Measurements from ENCODE around the gene SF1. TPM values are rescaled to one million over a fixed set of nuclear protein-coding genes. Genes with fewer than 3 reads are reported as not detected.
"Not testable (repeated sequence)": the region's sequence is repeated elsewhere in the genome, so short reads cannot be mapped to it uniquely, and the experiment has no call there.

The SF1 gene, protein sequence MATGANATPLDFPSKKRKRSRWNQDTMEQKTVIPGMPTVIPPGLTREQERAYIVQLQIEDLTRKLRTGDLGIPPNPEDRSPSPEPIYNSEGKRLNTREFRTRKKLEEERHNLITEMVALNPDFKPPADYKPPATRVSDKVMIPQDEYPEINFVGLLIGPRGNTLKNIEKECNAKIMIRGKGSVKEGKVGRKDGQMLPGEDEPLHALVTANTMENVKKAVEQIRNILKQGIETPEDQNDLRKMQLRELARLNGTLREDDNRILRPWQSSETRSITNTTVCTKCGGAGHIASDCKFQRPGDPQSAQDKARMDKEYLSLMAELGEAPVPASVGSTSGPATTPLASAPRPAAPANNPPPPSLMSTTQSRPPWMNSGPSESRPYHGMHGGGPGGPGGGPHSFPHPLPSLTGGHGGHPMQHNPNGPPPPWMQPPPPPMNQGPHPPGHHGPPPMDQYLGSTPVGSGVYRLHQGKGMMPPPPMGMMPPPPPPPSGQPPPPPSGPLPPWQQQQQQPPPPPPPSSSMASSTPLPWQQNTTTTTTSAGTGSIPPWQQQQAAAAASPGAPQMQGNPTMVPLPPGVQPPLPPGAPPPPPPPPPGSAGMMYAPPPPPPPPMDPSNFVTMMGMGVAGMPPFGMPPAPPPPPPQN
- total RNA-seq, result 100 to 1,000 TPM; 549 to 586 (median 553) TPM

DNA sequence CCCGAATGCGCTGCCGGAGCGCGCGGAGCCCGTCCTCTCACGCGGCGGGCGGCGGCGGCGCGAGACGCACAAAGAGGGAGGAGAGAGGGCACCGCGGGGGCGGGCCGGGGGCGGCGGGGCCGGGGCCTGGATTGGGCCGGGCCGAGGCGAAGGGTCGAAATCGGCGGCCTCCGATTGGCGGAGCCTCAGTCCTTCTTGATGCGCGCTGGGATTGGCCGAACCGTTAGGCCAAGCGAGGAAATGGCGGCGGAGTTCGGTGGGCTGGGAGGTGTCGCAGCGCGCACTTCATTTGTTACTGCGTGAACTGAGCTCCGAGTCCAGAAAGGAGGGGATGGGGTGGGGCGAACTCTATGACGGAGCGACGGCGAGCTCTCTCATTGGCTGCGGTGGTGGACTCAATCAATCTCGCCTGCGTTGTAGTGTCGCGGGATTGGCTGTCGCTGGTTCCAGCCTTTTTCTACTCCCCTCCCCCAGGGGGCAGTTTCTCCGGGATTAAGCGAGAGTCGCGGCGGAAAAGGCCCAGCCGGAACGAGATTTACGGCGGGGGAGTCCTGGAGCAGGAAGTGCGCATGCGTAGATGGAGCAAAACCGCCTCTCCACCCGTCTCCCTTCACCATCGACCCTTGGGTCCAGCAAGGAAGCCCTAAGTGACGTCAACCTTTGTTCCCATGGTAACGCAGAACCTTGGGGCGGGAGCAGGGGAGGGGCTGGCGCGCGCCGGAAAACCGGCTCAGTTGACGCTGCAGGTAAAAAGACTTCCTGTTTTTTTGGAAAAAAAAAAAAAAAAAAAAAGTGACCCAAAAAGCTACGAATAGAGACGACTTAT, at the start of gene SF1:
Gene SF1 (minus strand): TSS at position 70 of the 826 bp plus-strand sequence. CDS start 150 bp downstream, outside the sequence.
- Mint-ChIP-seq H3K9me3 (no peaks in the 10 kb centered on the region), H3K4me3 (peak within 1 kb of the TSS; percentile 96), H3K27me3 (ENCODE audit: low read depth) (no peaks in the 10 kb centered on the region), H3K4me1 (ENCODE audit: low read depth) (peaks cover 56% of the 10 kb centered on the region), H3K36me3 (ENCODE audit: insufficient read depth) (peaks cover 36% of the 10 kb centered on the region)
- peak; percentile 86 to 89 for ATAC-seq
- peak; percentile 98 for DNase-seq

DNA sequence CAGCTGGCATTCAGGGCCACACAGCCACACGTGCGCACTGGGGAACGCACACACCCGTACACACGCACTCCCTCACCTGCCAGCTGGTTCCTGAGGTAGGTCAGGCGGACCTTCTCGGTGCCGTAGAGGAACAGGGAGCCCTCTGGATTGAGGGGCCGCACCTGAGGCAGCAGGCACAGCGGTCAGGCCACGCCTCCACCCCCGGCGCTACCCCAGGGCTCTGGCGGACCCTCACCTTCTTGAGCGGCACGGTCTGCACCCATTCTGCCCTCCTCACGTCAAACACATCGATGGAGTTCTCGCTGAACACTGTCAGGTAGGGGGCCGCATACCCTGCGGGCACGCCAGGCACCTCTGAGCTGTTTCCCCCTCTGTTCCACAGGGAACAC, 49.1 kb upstream of the SF1 start:
- no peaks in the 10 kb centered on the region for H3K4me1 Mint-ChIP-seq (ENCODE audit: low read depth)
- H3K27me3 Mint-ChIP-seq (ENCODE audit: low read depth), result no peaks in the 10 kb centered on the region
- peaks cover 9% of the 10 kb centered on the region for H3K36me3 Mint-ChIP-seq (ENCODE audit: insufficient read depth)
- ATAC-seq (no peak), DNase-seq (no peak)
- no peaks in the 10 kb centered on the region for H3K9me3 Mint-ChIP-seq
- H3K4me3 Mint-ChIP-seq, result no peak overlapping the region

DNA sequence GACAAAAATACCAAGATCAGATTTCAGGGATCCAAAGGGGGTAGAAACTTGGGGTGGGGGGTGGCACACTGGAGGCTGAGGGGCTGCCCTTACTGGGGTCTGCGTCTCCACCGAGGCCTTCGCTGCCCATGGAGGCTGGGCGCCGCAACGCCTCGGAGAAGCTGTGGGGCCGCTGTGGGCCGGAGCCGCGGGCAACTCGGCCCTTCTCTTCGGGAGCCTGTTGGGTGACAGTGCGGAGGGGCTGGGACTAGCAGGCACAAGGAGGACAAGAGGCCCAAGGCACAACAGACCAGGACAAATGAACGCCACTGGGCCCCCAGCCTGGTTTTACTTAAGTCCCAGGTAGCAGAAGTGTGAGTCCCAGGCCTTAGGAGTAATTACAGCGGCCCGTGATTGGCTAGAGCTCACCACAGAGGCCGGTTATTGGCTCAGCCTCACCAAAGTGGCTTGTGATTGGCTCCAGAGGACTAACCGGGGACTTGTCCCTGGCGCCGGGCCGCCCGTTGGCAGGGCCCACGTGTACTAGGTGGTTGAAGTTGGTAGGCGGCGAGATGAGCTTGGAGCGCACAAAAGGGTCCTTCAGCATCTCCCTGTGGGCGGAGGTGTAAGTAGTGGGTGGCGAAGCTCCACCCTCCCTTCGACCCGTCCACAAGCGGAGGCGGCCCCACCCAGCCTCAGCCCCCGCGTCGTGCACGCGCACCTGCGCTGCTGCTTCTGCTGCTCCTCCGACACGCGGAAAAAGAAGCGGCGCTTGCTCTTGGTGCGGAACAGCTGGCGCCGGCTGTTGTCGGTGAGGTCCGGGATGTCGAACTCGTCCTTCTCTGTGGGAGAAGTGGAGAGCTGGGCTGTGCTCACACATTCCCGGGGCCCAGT, 48.5 kb upstream of the SF1 start:
- no peaks in the 10 kb centered on the region for H3K4me1 Mint-ChIP-seq (ENCODE audit: low read depth)
- DNase-seq (no peak), ATAC-seq (no peak)
- no peaks in the 10 kb centered on the region for H3K9me3 Mint-ChIP-seq
- H3K4me3 Mint-ChIP-seq, result no peak overlapping the region
- H3K27me3 Mint-ChIP-seq (ENCODE audit: low read depth), result no peaks in the 10 kb centered on the region
- H3K36me3 Mint-ChIP-seq (ENCODE audit: insufficient read depth), result peaks cover 9% of the 10 kb centered on the region

DNA sequence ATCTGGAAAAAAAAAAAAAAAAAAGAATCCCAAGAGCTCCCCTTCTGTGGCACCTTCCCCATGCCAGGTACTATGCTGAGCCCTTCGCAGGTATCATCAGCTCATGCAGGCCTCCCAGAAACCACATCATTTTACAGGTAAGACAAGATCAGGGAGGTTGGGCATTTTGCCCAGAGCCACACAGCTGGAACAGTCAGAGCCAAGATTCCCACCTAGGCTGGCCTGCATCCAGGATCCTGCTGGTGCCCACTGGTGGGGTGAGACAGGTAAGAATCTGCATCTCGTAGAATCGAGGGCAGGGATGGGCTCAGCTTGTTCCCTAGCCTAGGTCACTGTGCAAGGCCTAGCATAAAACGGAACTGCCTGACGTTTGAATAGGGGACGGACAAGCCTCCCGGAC, 47.7 kb upstream of the SF1 start:
- peaks cover 9% of the 10 kb centered on the region for H3K36me3 Mint-ChIP-seq (ENCODE audit: insufficient read depth)
- DNase-seq, result no peak
- H3K9me3 Mint-ChIP-seq, result no peaks in the 10 kb centered on the region
- no peak for ATAC-seq
- no peaks in the 10 kb centered on the region for H3K4me1 Mint-ChIP-seq (ENCODE audit: low read depth)
- H3K4me3 Mint-ChIP-seq, result no peak overlapping the region
- H3K27me3 Mint-ChIP-seq (ENCODE audit: low read depth), result no peaks in the 10 kb centered on the region

DNA sequence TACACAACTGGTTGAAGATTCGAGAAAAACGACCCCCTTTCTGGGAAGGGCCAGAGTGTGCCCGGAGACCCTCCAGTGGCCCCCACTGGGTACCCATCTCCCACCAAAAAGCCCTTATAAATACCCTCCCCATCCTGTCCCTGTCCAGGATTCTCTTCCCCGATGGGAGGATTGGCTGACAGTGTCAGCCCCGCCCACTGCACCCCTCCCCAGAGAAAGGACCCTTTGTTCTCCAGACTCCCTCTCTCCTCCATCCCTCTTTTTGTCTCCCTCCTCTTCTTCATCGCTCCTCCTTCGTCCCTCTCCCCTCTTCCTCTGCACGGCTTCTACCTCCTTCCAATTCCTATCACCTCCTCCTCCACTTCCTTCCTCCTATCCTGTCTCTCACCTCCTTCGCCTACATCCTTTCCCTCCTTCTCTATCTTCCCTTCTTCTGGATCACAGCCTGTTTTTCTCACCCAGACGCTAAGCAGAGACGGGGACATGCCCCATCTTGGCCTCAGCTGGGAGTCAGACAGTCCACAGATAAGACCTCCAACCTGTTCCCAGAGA, 45.3 kb upstream of the SF1 start:
- ATAC-seq, result no peak
- H3K27me3 Mint-ChIP-seq (ENCODE audit: low read depth), result no peaks in the 10 kb centered on the region
- no peak overlapping the region for H3K4me3 Mint-ChIP-seq
- no peak for DNase-seq
- H3K36me3 Mint-ChIP-seq (ENCODE audit: insufficient read depth), result peaks cover 9% of the 10 kb centered on the region
- no peaks in the 10 kb centered on the region for H3K9me3 Mint-ChIP-seq
- no peaks in the 10 kb centered on the region for H3K4me1 Mint-ChIP-seq (ENCODE audit: low read depth)

DNA sequence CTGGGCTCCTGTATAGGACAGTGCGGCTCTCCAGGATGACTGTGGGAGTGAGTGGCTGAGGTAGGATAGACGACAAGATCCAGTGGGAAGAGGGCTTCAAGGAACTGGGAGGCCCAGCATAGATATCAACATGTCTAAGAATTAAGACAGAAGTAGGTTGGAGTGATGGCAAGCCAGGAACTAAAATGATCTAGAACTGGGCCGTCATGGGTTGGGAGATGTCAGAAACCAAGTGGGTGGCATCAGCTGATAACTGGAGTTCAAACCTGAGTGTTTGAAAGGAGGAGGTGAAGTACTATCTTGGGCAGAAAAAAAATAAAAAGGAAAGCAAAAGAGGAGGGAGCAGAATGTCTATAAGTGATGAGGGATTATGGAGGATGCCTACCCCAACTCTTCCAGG, 39.1 kb upstream of the SF1 start:
- Mint-ChIP-seq H3K4me1 (ENCODE audit: low read depth) (no peaks in the 10 kb centered on the region), H3K27me3 (ENCODE audit: low read depth) (no peaks in the 10 kb centered on the region), H3K36me3 (ENCODE audit: insufficient read depth) (no peaks in the 10 kb centered on the region), H3K9me3 (no peaks in the 10 kb centered on the region), H3K4me3 (no peak overlapping the region)
- no peak for ATAC-seq
- DNase-seq, result no peak

DNA sequence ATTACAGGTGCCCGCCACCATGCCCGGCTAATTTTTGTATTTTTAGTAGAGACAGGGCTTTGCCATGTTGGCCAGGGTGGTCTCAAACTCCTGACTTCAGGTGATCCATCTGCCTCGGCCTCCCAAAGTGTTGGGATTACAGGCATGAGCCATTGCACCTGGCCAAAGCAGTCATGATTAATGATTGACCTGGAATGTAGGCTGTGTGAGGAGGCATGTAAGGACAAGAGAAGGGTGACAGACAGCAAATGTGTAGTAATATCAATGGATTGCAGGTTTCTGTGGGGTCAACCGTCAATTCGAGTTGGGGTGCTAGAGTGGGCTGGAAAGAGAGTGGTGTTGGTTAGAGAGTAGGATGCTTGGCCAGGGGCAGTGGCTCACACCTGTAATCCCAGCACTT, 37.1 kb upstream of the SF1 start:
- not testable (repeated sequence) for DNase-seq; H3K27me3 Mint-ChIP-seq (ENCODE audit: low read depth); H3K4me3 Mint-ChIP-seq; H3K4me1 Mint-ChIP-seq (ENCODE audit: low read depth); ATAC-seq; H3K36me3 Mint-ChIP-seq (ENCODE audit: insufficient read depth); H3K9me3 Mint-ChIP-seq

DNA sequence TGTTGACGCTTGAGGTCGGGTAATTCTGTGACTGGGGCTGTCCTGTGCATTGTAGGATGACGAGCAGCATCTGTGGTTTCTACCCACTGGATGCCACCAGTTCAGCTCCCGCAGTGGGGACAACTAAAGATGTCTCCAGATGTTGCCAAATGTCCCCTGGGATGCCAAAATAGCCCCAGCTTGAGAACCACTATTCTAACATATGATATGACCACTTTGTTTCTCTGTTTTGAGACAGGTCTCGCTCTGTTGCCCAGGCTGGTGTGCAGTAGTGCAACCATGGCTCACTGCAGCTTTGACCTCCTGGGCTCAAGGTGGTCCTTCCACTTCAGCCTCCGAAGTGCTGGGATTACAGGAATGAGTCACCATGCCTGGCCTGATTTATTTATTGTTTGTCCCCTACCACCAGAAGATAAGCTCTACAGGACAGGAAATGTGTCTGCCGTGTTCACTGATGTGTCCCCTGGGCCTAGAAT, 36.4 kb upstream of the SF1 start:
- DNase-seq, result no peak
- Mint-ChIP-seq H3K4me3 (no peak overlapping the region), H3K27me3 (ENCODE audit: low read depth) (no peaks in the 10 kb centered on the region), H3K9me3 (no peaks in the 10 kb centered on the region), H3K36me3 (ENCODE audit: insufficient read depth) (no peaks in the 10 kb centered on the region), H3K4me1 (ENCODE audit: low read depth) (peaks cover 6% of the 10 kb centered on the region)
- no peak for ATAC-seq

DNA sequence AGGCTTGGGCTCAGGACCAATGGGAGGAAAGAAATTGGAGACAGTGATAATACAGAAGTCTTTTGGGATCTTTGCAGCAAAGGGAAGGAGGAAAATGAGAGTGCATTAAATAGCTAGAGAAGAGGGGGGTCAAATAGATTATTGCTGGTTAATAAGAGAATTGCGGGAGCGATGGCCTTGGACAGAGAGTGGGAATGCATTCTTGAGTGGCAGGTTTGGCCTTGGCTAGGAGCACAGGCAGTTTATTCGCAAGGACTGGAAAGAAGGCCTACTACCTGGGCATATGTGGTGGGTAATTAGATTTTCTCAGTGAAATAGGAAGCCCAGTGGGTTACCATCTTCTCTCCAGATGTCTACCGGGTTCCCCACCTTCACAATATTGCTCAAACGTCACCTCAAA, 35.5 kb upstream of the SF1 start:
- Mint-ChIP-seq H3K4me3 (no peak overlapping the region), H3K27me3 (ENCODE audit: low read depth) (no peaks in the 10 kb centered on the region), H3K9me3 (no peaks in the 10 kb centered on the region), H3K4me1 (ENCODE audit: low read depth) (peaks cover 12% of the 10 kb centered on the region), H3K36me3 (ENCODE audit: insufficient read depth) (no peaks in the 10 kb centered on the region)
- ATAC-seq (no peak), DNase-seq (no peak)

DNA sequence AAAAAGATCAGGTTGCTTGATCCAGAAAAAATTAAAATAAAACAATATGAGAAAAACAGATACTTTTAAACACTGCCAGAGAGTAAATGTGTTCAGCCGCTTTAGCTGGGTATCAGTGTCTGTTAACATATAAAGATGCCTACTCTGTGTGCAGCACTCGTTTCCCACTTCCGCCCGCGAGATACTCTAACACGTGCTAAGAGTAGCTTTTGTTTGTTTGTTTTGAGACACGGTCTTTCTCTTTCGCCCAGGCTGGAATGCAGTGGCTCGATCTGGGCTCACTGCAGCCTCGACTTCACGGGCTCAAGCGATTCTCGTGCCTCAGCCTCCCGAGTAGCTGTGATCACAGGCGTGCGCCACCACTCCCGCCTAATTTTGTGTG, 32.5 kb upstream of the SF1 start:
- H3K4me1 Mint-ChIP-seq (ENCODE audit: low read depth), result peaks cover 15% of the 10 kb centered on the region
- ATAC-seq (peak; percentile 25 to 36), DNase-seq (peak; percentile 26)
- no peaks in the 10 kb centered on the region for H3K27me3 Mint-ChIP-seq (ENCODE audit: low read depth)
- H3K4me3 Mint-ChIP-seq, result peak overlapping the region; percentile 96
- no peaks in the 10 kb centered on the region for H3K9me3 Mint-ChIP-seq
- peaks cover 13% of the 10 kb centered on the region for H3K36me3 Mint-ChIP-seq (ENCODE audit: insufficient read depth)

DNA sequence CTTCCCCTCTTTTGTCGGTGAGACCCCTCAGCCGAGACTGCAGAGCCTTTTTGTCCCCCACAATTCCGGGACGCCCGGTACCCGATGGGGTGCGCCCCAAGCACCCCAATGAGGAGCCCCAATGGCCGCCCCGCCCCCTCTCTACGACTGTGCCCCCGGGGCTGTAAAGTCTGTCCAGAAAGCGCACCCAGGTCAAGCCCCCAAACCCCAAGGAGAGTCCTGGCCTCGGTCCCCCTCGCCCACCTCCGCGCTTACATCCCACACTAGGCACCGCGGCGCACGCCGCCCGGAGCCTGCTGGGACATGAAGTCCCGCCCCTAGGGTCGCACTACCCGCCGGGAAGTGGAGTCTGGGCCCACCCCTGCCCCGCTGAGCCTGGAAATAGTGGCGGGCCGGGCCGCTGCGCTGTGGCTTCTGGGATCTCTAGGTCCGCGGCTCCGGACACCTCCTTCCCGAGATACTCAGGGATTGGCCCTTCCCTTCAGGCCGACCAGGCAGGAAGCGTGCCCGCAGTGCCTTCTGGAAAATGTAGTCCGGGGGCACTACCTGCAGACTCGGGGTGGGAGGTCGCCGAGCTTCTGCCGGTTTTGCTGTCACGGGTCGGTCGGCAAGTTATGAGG, 32.0 kb upstream of the SF1 start, which contains the start of gene MEN1:
Gene MEN1 (minus strand): TSS at position 281 of the 620 bp plus-strand sequence. CDS start 442 bp downstream, outside the sequence.
- H3K4me3 Mint-ChIP-seq, result peak within 1 kb of the TSS; percentile 96
- DNase-seq (peak; percentile 73), ATAC-seq (peak; percentile 95 to 96)
- peaks cover 14% of the 10 kb centered on the region for H3K36me3 Mint-ChIP-seq (ENCODE audit: insufficient read depth)
- H3K27me3 Mint-ChIP-seq (ENCODE audit: low read depth), result no peaks in the 10 kb centered on the region
- no peaks in the 10 kb centered on the region for H3K9me3 Mint-ChIP-seq
- H3K4me1 Mint-ChIP-seq (ENCODE audit: low read depth), result peaks cover 15% of the 10 kb centered on the region

DNA sequence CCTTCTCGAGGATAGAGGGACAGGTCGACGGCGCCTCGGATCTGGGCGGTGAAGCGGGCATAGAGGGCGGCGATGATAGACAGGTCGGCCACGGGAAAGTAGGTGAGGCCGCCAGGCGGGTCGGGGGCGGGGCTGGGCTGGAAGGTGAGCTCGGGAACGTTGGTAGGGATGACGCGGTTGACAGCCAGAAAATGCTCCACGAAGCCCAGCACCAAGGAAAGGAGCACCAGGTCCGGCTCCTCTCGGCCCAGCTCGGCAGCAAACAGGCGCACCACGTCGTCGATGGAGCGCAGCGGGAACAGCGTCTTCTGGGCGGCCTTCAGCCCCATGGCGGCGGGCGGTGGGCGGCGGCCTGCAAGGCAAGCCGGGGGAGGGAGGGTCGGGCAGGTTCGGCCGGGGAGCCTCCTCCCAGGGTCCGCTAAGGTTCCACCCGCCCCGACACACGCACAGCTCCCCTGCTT, 31.5 kb upstream of the SF1 start:
- DNase-seq (no peak), ATAC-seq (peak; percentile 29)
- peaks cover 15% of the 10 kb centered on the region for H3K4me1 Mint-ChIP-seq (ENCODE audit: low read depth)

DNA sequence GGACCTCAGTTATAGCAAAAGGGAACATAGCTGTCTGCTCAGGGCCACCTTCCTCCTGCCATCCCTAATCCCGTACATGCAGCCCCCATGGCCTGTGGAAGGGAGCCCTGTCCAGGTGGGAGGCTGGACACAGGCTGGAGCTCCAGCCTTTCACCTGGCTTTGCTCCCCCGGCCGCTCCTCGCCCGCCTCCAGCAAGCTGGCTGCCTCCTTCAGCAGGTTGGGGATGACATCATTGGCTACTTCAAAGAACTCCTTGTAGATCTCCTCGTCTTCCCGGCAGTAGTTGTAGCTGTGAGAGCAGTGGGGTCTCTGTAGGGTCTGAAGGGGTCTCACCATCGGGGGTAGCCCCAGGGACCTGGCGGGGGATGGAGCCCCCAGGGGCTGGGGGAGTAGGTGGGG, 27.1 kb upstream of the SF1 start:
- H3K4me3 Mint-ChIP-seq, result peak overlapping the region; percentile 33
- no peak for ATAC-seq
- H3K36me3 Mint-ChIP-seq (ENCODE audit: insufficient read depth), result peaks cover 16% of the 10 kb centered on the region
- H3K9me3 Mint-ChIP-seq, result no peaks in the 10 kb centered on the region
- no peak for DNase-seq
- H3K27me3 Mint-ChIP-seq (ENCODE audit: low read depth), result no peaks in the 10 kb centered on the region
- H3K4me1 Mint-ChIP-seq (ENCODE audit: low read depth), result peaks cover 33% of the 10 kb centered on the region

More for the DNA sequence above, 31.5 kb upstream of the SF1 start:
- no peaks in the 10 kb centered on the region for H3K9me3 Mint-ChIP-seq
- H3K4me3 Mint-ChIP-seq, result peak overlapping the region; percentile 96
- peaks cover 14% of the 10 kb centered on the region for H3K36me3 Mint-ChIP-seq (ENCODE audit: insufficient read depth)
- no peaks in the 10 kb centered on the region for H3K27me3 Mint-ChIP-seq (ENCODE audit: low read depth)
